Activated CD4-positive, CD25-positive, alpha-beta regulatory T cell treated with anti-CD3 and anti-CD28 coated beads, Interleukin-2, amount 50 U/mL, for 72 hours (primary cell): ENCODE results near the gene P3H4.
"Not testable (repeated sequence)": the region's sequence is repeated elsewhere in the genome, so short reads cannot be mapped to it uniquely, and the experiment has no call there.

ENCODE experiments used
- DNase-seq: peaks from one replicate; pipeline ENCODE4 v3.0.0; 2021

P3H4 gene, protein sequence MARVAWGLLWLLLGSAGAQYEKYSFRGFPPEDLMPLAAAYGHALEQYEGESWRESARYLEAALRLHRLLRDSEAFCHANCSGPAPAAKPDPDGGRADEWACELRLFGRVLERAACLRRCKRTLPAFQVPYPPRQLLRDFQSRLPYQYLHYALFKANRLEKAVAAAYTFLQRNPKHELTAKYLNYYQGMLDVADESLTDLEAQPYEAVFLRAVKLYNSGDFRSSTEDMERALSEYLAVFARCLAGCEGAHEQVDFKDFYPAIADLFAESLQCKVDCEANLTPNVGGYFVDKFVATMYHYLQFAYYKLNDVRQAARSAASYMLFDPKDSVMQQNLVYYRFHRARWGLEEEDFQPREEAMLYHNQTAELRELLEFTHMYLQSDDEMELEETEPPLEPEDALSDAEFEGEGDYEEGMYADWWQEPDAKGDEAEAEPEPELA

DNA sequence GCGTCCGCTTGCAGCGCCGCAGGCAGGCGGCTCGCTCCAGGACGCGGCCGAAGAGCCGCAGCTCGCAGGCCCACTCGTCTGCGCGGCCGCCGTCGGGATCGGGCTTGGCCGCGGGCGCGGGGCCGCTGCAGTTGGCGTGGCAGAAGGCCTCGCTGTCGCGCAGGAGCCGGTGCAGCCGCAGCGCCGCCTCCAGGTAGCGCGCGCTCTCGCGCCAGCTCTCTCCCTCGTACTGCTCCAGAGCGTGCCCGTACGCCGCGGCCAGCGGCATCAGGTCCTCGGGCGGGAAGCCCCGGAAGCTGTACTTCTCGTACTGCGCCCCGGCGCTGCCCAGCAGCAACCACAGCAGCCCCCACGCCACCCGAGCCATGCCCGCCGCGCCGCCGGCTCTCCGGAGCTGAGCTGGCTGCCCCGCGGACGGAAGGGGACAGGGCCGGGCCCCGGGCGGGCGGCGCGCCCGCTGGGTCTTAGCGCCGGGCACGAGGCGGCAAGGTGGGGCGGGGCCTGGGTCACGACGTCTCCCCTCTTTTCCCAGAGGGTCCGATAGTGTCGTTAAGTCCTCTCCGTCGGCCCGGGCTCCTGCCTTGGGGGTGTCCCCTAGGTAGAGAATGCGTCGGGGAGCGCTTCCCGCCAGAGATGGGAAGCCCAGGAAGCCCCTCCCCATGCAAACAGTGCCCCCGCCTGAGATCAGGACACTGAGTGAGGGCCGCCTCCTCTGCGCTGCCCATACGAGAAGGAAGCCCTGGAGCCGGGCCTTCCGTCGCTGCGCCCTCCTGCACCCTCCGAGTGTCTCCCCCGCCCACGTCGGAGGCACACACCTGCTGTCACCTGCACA is at the start of gene P3H4:
Gene P3H4 (minus strand): TSS at position 401 of the 832 bp plus-strand sequence. CDS start 34 bp downstream, at position 367.
- DNase-seq: peak; percentile 66

DNA sequence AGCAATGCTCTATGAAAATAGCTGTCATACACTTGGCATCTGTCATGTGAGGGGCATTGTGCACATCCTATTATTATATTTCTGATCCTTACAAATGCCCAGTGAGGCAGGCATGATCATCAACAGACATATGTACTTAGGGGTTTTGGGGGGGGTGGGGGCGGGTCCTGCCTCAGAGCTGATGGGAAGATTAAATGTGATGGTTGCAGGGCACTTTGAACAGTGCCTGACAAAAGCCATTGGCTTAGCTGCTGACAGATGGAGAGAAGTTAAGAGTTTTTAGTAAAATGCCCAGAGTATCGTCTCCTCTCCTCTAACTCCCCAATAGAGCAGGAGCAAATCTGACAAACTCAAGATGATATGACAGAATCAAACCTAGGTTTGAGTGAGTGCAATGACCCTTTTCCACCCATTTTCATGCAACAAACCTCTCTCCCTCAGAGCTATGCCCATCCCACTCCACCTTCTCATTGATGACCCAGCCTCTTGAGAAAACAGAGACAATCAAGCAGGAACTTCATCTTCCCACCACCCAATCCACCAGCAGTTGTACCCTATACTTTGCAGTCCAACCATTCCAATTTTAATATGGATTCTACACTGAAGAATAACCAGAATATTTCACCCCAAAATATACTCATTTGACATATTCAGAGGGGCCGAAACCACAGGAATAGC is 48.6 kb upstream of the P3H4 start:
- no peak for DNase-seq

DNA sequence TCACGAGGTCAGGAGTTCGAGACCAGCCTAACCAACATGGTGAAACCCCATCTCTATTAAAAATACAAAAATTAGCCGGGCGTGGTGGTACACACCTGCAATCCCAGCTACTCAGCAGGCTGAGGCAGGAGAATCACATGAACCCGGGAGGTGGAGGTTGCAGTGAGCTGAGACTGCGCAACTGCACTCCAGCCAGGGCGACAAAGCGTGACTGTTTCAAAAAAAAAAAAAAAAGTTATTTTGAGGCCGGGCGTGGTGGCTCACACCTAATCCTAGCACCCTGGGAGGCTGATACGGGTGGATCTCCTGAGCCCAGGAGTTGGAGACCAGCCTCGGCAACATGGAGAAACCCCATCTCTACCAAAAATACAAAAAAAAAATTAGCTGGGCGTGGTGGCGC is 39.6 kb upstream of the P3H4 start:
- not testable (repeated sequence) for DNase-seq

DNA sequence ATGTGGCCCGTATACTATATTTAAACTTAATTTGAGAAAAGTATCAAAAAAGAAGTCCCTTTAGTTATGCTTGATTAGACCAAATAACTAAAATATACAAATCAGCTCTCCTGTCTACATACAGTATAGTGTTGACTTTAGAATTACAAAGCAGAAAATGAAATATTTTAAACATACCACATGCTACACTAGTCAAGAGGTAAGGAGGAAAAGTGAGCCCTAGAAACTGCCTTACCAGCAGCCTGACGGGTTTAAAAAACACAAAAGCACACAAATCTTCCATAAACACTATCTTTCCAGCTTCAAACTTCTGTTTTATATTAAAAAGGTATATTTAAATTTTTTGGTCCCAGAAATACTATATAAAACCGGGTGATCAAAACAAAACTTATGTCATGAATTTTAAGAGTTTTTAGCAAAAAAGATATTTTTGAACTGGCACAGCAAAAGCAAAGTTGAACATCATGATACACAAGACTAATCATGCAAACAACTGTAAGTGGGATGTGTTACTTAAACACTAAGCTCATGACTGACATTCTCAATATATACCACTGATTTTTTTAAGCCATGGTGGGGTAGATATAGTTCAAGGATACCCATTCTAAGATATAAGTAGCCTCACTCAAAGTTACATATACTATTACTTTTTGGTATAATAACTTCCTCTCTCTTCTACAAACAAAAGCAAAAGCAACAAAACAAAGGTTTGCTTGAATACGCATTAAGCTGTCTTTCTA is 37.7 kb upstream of the P3H4 start:
- DNase-seq: no peak

DNA sequence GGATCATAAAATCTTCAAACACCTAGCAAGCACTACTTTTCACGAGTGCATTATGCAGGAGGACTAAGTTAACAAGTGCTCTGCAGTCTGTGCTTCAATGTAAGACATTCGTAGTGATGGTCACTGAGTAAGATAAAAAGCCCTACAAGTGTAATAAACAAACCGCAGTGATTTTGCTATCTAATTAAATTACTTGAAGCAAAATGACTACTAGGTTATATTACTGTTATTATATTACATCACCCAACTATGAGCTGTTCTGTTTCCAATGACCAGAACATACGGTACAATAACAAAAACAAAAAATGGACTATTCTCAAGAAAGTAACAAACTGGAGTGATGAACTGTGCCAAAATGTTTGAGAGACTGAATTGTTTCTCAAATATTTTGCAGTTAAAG is 37.0 kb upstream of the P3H4 start:
- DNase-seq: no peak

DNA sequence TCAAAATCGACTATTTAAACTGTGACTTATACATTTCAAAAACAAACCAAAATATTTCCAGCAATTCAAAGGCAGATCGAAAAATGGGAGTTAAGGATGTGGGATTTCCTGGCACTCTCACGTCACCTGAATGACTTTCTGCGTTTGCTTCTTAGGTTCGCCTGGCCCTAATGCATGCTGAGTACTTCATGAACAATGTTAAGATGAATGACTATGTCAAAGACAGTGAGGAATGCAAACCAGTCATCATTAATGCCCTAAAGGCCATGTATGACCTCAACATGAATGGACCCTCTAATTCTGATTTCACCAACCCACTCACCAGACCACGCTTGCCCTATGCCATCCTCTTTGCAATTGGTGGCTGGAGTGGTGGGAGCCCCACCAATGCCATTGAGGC is 33.2 kb upstream of the P3H4 start:
- no peak for DNase-seq

DNA sequence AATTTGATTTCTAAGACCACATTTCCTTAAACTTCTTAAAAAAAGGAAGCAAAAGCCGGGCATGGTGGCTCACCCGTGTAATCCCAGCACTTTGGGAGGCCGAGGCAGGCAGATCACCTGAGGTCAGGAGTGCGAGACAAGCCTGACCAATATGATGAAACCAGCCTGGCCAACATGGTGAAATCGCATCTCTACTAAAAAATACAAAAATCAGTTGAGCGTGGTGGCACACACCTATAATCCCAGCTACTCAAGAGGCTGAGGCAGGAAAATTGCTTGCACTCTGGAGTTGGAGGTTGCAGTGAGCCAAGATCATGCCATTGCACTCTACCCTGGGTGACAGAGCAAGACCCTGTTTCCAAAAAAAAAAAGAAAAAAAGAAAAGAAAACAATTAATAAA is 29.0 kb upstream of the P3H4 start:
- not testable (repeated sequence) for DNase-seq

DNA sequence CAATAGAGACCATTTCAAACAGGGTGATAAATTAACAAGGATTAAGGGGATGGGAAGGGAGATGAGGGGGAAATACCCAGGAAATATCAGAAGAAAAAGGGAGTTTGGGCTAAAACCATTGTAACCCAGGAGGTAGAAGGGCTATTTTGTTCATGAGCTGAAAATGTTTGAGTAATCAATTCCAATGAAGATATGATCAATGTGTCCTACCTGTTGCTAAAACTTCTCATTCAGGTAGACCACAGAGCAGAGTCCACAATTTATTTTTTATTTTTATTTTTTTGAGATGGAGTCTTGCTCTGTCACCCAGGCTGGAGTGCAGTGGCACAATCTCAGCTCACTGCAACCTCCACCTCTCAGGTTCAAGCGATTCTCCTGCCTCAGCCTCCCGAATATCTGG is 27.7 kb upstream of the P3H4 start:
- DNase-seq: not testable (repeated sequence)

DNA sequence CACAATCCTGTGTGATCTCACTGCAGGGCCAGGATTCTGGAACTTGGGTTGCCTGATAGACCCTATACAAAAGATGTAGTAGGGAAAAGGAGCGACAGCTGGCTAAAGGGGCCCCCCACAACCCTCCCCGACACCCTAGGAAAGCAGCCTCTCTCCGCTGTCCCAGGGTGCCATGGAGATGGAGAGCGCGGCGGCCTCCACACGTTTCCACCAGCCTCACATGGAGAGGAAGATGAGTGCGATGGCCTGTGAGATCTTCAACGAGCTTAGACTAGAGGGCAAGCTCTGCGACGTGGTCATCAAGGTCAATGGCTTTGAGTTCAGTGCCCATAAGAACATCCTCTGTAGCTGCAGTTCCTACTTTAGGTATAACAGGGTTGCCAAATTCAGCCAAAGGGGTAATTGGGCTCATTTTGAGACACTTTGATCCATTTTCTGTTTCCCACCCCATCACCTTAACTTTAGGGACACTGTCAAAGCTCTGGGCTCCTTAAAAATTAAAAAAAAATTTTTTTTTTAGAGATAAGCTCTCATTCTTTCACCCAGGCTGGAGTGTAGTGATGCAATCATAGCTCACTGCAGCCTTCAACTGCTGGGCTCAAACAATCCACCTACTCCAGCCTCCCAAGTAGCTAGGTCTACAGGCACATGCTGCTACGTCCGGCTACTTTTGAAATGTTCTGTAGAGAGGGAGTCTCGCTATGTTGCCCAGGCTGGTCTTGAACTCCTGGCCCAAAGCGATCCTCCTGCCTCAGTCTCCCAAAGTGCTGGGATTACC is 26.2 kb upstream of the P3H4 start, which contains the start of gene KLHL10:
Gene KLHL10 (plus strand): TSS at position 65 of the 778 bp plus-strand sequence. CDS start 108 bp downstream, at position 173.
- no peak for DNase-seq

DNA sequence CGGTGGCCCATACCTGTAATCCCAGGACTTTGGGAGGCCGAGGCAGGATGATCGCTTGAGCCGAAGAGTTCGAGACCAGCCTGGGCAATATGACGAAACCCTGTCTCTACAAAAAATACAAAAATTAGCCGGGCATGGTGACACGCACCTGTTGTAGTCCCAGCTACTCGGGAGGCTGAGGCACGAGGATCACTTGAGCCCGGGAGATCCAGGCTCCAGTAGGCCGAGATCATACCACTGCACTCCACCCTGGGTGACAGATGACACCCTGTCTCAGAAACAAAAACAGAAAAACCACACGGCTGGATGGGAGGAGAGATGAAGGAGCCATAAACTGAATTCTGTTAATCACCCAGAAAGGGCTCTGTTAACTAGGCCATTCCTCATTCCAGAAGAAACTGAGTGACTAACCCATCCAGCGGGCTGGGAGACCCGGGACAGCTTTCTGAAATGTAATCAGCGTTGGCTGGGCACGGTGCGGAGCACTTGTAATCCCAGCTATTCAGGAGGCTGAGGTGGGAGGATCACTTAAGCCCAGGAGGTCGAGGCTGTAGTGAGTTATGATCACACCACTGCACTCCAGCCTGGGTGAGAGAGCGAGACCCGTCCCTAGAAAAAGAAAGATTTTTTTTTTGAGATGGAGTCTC is 24.9 kb upstream of the P3H4 start:
- DNase-seq: no peak

DNA sequence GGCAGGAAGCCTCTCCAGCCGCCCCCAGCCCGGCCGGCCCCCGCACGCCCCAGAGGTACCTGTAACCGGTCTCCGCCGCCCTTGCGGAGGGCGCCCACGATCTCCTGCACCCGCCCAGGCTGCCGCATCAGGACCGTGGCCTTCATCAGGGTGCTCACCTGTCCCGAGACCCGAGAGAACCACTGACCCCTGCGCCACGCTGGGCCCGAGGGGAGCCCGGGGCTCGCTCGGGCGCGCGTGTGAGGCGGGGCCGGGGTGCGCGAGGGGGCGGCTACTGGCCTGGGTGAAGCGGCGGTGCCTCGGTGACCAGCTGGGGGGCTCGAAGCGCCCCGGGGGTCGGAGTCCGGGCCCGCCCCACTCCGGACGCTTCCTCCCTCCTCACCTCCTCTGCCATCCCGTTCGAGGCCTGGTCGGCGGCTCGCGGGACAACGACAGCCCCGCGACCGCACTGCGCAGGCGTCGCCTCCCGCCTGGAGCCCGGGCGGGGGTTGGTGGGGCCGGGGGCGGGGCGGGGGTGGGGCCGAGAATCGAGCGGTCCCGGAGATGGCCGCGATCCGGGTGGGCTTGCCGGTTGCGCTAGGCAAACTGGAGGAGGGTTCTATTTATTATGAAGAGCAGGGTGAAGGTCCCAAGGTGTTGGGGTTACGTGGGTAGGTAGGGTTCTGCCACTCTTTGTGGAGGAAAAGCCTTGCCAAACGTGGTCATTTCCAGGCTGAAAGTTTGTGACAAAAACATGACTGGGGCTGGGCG is 24.2 kb upstream of the P3H4 start, which contains the start of gene NT5C3B:
Gene NT5C3B (minus strand): TSS at position 433 of the 750 bp plus-strand sequence. CDS start 39 bp downstream, at position 394.
- peak; percentile 68 for DNase-seq

DNA sequence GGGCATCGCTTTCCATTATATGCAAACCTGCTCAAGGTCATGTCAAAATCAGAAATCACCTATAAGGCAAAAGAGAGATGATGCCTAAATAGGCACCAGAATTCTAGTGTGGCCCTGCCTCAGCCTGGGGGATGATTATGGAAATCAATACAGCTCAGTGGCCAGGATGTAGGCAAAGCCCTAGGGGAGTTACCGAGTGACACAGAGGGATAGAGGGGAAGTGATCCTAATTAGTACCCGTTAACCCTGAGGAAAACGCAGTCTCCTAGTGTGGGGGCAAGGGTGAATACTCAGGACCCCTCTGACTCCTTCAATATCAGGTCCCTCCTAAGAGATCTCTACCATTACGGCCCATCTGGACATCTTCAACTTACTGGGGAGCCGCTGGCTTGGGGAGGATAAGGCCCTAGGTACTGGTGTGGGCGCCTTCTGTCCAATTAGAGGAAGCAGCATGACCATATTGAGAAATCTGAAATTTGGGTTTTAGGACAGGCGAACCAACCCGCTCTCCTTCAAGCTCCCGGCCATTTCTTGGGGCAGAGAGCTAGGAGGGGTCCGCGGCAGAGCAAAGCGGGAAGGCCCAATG is 23.6 kb upstream of the P3H4 start:
- no peak for DNase-seq

DNA sequence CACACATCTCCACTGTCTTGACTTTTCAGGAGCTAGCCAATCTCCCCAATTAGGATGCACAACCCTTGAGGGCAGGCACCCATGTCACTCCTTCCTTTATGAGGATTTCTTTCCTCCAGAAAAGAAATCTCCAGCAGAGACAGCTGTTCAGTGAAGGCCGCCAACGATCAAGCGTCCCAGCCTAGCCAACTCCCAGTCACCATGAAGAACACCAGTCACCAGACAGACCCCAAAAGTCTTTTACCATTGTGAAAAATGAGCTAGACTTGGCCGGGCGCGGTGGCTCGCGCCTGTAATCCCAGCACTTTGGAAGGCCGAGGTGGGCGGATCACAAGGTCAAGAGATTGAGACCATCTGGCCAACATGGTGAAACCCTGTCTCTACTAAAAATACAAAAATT is 18.2 kb upstream of the P3H4 start:
- DNase-seq: peak; percentile 7

DNA sequence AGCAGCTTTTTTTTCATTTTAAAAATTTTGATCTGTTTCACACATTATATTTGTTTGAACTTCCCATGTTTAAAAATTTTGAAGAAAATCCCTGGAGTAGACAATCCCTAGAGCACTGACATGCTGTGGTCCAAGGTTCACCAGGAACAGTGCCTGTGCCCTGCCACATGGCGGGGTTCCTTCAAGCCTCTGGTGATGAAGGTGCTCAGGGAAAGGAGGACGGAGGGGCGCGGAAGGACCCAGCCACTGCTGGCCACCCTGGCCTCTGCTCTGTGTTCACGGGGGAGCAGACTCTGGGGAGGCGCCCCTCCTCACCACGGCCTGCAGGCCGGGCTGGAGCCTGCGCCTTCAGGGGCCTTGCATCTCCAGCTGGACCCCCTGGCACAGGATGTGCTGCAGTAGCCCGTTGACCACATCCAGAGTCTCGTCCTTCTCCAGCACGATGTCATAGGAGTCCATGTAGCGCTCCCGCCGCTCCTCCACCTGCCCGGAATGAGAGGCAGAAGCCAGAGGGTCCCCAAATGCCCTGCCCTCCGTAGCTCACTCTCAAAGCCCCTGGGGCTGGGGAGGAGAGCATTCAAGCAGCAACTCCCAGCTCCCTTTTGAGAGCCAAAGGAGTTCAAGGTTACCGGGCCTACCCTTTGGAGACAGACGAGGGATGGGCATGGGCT is 13.6 kb upstream of the P3H4 start:
- DNase-seq: no peak

DNA sequence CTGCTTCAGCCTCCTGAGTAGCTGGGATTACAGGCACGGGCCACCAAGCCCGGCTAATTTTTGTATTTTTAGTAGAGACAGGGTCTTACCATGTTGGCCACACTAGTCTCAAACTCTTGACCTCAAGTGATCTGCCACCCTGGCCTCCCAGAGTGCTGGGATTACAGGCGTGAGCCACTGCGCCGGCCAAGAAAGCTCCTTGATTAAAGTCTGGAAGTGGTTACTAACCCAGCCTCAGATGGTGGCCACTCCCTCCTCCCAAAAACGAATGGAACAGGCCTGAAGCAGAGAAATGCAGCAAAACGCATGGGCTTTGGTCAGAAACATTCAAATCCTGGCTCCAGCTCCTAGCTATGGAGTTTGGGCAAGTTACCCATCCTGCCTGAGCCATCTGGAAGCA is 12.3 kb upstream of the P3H4 start:
- no peak for DNase-seq

DNA sequence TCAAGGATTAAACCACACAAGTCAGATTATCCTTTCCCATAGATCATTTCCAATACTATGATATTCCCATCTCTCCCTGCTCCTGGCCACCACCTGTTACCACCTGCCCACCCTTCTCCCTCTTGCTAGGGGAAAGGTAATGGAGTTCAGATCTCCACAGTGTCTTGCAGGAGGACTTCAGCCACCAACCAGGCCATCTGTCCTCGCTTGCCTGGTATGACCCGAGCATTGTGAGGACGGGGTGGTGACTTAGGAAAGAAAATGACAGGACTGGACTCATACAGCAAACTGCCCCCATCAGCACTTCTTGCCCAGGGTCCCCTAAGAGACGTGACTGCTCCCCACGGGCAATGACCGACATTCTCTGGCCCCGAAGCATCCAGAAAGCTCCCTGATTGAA is 11.8 kb upstream of the P3H4 start:
- DNase-seq: no peak

DNA sequence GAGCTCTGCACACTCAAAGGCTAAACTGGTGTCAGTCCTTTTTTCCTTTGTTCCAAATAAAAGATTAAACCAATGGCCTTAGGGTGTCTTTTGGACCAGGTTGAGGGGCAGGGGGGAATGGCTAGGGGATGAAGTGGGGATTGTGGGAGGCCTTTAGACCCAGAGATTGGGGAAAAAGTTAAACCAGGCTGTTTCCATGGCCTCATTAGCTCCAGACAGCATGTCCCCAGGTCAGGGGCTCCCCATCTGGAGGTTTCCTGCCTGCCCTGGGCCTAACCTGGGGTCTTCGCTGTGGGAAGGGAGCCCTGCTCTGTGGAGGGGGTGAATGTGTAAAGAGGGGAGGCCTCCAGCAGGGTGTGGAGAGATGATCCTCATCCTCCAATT is 11.4 kb upstream of the P3H4 start:
- DNase-seq: no peak

DNA sequence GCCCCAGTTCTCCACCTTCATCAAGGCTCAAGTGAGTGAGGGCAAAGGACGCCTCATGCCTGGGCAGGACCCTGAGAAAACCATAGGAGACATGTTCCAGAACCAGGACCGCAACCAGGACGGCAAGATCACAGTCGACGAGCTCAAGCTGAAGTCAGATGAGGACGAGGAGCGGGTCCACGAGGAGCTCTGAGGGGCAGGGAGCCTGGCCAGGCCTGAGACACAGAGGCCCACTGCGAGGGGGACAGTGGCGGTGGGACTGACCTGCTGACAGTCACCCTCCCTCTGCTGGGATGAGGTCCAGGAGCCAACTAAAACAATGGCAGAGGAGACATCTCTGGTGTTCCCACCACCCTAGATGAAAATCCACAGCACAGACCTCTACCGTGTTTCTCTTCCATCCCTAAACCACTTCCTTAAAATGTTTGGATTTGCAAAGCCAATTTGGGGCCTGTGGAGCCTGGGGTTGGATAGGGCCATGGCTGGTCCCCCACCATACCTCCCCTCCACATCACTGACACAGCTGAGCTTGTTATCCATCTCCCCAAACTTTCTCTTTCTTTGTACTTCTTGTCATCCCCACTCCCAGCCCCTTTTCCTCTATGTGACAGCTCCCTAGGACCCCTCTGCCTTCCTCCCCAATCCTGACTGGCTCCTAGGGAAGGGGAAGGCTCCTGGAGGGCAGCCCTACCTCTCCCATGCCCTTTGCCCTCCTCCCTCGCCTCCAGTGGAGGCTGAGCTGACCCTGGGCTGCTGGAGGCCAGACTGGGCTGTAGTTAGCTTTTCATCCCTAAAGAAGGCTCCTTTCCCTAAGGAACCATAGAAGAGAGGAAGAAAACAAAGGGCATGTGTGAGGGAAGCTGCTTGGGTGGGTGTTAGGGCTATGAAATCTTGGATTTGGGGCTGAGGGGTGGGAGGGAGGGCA is 10.7 kb upstream of the P3H4 start:
- no peak for DNase-seq
